Measurements from ENCODE around the gene STK17B. TPM values are rescaled to one million over a fixed set of nuclear protein-coding genes. Genes with fewer than 3 reads are reported as not detected.

Gene STK17B
- total and polyA plus RNA-seq, 9 of the 15 experiments (the other 6 are each of a cell fraction or from before 2014, with no cell fraction given), result 2.3 to 17.7 (median 8.5) TPM

- TF ChIP-seq, protein P1, sequence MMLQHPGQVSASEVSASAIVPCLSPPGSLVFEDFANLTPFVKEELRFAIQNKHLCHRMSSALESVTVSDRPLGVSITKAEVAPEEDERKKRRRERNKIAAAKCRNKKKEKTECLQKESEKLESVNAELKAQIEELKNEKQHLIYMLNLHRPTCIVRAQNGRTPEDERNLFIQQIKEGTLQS (IDR thresholded peaks at IDR 0.05), result no peak
- TF ChIP-seq, protein P1 (CRISPR knock-in tag; conservative IDR thresholded peaks at IDR 0.05), result no peak
- TF ChIP-seq, protein P2, sequence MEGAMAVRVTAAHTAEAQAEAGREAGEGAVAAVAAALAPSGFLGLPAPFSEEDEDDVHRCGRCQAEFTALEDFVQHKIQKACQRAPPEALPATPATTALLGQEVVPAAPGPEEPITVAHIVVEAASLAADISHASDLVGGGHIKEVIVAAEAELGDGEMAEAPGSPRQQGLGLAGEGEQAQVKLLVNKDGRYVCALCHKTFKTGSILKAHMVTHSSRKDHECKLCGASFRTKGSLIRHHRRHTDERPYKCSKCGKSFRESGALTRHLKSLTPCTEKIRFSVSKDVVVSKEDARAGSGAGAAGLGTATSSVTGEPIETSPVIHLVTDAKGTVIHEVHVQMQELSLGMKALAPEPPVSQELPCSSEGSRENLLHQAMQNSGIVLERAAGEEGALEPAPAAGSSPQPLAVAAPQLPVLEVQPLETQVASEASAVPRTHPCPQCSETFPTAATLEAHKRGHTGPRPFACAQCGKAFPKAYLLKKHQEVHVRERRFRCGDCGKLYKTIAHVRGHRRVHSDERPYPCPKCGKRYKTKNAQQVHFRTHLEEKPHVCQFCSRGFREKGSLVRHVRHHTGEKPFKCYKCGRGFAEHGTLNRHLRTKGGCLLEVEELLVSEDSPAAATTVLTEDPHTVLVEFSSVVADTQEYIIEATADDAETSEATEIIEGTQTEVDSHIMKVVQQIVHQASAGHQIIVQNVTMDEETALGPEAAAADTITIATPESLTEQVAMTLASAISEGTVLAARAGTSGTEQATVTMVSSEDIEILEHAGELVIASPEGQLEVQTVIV (CRISPR knock-in tag; IDR thresholded peaks at IDR 0.05; ENCODE audit: borderline replicate concordance), result no peak
- TF ChIP-seq, protein P3, sequence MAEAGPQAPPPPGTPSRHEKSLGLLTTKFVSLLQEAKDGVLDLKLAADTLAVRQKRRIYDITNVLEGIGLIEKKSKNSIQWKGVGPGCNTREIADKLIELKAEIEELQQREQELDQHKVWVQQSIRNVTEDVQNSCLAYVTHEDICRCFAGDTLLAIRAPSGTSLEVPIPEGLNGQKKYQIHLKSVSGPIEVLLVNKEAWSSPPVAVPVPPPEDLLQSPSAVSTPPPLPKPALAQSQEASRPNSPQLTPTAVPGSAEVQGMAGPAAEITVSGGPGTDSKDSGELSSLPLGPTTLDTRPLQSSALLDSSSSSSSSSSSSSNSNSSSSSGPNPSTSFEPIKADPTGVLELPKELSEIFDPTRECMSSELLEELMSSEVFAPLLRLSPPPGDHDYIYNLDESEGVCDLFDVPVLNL (CRISPR knock-in tag; IDR thresholded peaks at IDR 0.05; ENCODE audit: low read depth), result no peak
- no peak for TF ChIP-seq JUNB (CRISPR knock-in tag; conservative IDR thresholded peaks at IDR 0.05)
- TF ChIP-seq TEAD2 (tag; IDR thresholded peaks at IDR 0.05), result no peak
- TF ChIP-seq ZBTB1 (CRISPR knock-in tag; IDR thresholded peaks at IDR 0.05; ENCODE audit: borderline replicate concordance, low read depth), result no peak
- no peak for TF ChIP-seq KDM1A (IDR thresholded peaks at IDR 0.05)
- no peak for TF ChIP-seq NR2C2 (CRISPR knock-in tag; IDR thresholded peaks at IDR 0.05)
- no peak for TF ChIP-seq NR2C2 (tag; IDR thresholded peaks at IDR 0.05)
These were observed 67.3 kb downstream of the STK17B start (continued) for GRCh38 chr2:196104066-196104465.
